ENCODE results near the gene IL17C. TPM values are rescaled to one million over a fixed set of nuclear protein-coding genes. Genes with fewer than 3 reads are reported as not detected.

The IL17C gene
- total and polyA plus RNA-seq, 8 donors = 0.87 to 1.2 TPM; not detected in 6

DNA sequence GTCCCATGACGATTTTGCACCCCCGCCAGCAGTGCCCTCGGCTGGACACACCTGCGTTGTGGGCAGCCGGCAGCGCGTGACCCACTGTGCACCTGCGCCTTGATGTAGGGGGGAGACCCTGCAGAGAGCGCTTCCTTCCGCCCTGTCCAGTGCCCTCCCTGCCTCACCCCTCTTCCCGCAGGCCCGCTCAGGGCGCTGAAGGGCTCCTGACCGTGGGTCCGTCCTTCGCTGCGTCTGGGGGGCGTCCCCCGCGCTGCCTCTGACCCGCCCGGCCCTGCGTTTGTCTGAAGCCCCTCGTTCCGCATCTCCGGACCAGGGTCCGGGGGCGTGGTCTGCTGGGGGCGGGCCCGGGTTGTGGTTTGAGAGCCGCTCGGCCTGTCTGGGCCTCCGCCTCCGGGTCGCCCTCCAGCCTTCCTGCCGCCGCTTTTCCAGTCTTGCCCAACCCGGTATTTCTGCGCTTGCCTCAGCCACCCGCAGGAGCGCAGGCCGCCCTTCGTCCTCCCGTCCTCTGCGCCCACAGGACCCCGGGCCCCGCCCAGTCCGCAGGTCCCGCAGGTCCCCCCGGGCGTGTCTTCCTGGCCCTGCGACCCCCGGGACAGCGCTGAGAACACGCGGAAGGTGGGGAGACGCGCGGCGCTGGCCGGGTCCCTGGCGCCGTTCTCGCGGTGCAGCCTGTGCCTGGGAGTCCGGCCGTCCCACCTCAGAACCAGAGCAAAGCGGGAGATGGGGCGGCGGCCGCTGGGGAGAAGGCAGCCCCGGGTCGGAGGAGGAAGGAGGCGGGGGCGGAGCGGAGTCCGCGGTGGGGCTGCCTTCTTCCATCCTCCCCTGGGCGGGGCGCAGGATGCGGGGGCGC lies 4.0 kb upstream of the IL17C start:
- Histone ChIP-seq H3K4me3 (peak overlapping the region; percentile 35 to 62 (median 41)), H3K36me3 (peaks cover 29 to 39% (median 36%) of the 10 kb centered on the region in 4 donors), H3K9me3 (no peaks in the 10 kb centered on the region), H3K4me1 (peaks cover 20 to 47% (median 35%) of the 10 kb centered on the region in 4 donors), H3K27me3 (peaks cover 10 to 61% (median 29%) of the 10 kb centered on the region in 3 donors), H3K27ac (peak overlapping the region; percentile 10 to 73 (median 64))
- 4 to 8% (median 6%) methylated on average over 20 to 82 of the region's 82 CpGs for WGBS, 5 donors
- intact Hi-C loops (cut with DNase I; ENCODE audit: low total_unique reads) = no loop called here
- peak; percentile 53 to 74 for DNase-seq
- TF ChIP-seq EP300 (IDR thresholded peaks at IDR 0.05) (no peak), POLR2AphosphoS5 (IDR thresholded peaks at IDR 0.05) (peak in 1 of 3 donors; percentile 20), POLR2A (IDR thresholded peaks at IDR 0.05) (no peak)
- TF ChIP-seq, protein P1, sequence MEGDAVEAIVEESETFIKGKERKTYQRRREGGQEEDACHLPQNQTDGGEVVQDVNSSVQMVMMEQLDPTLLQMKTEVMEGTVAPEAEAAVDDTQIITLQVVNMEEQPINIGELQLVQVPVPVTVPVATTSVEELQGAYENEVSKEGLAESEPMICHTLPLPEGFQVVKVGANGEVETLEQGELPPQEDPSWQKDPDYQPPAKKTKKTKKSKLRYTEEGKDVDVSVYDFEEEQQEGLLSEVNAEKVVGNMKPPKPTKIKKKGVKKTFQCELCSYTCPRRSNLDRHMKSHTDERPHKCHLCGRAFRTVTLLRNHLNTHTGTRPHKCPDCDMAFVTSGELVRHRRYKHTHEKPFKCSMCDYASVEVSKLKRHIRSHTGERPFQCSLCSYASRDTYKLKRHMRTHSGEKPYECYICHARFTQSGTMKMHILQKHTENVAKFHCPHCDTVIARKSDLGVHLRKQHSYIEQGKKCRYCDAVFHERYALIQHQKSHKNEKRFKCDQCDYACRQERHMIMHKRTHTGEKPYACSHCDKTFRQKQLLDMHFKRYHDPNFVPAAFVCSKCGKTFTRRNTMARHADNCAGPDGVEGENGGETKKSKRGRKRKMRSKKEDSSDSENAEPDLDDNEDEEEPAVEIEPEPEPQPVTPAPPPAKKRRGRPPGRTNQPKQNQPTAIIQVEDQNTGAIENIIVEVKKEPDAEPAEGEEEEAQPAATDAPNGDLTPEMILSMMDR (IDR thresholded peaks at IDR 0.05) = no peak

DNA sequence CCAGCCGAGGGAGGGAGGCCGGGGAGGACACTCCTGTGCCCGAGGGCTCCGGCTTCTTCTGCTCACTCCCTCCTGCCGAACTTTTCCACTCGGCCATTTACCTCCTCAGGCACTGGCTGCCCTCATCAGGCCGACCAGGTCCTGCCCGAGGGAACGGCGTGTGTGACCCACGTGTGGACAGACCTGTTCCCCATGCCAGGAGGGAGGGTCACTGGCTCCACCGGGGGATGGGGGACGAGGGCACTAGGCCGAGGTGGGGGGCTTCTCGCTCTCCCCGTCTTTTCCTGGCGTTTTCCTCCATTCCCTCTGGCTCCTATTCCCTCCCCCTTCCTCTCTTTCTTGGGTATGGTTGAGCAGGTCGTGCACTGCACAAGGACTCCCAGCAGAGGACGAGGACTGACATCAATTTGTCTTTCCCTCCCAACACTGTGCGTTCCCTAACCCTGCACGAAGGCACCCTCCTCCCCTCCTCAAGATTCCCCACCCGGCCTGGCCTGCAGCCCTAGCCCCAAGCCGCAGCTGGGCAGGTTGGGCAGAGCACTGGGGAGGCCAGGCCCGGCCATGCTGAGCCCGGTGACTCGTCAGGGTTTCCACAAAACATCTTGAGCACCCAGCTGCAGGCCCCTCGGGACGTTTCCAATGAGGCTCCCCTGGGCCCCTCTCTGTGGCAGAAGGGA lies 3.2 kb upstream of the IL17C start:
- no peak for DNase-seq
- peak overlapping the region in 4 of 5 donors; percentile 60 to 73 (median 64) for H3K27ac ChIP-seq
- H3K4me1 ChIP-seq = peaks cover 27 to 54% (median 42%) of the 10 kb centered on the region in 4 donors

DNA sequence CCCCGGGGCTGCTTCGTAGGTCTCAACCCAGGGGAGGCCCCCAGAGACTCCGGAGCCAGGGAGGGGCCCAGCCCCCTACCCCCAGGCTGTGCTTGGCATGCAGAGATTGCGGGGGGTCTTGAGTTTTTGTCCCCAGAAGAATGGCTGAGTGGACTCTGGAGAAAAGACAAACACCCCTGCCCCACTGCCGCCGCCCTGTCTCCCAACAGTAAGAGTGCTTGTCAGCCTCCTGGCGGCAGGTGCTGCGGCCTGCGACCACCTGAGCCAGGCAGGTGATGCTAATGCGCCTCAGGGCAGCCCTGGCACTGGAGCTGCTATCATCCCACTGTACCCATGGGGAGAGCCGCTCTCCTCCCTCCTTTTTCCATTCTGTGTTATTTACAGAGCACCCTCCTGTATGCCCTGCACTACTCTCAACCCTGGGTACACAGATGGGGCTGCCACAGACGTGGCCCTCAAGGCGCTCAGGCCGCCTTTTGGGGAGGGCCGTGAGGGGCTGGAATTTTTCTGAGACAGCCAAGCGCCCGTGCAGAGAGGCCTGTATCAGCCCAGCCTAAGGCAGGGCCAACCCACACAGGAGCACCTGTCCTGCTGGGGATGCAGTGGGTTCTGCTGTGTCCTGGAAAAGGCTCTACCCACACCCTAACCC lies 2.6 kb upstream of the IL17C start:
- H3K27me3 ChIP-seq = peaks cover 13 to 75% (median 41%) of the 10 kb centered on the region in 3 donors
- intact Hi-C loops (cut with DNase I; ENCODE audit: low total_unique reads) = no loop called here
- 89 to 92% (median 91%) methylated on average over 15 to 17 of the region's 17 CpGs for WGBS, 5 donors
- TF ChIP-seq POLR2A (IDR thresholded peaks at IDR 0.05) (no peak), POLR2AphosphoS5 (IDR thresholded peaks at IDR 0.05) (no peak), EP300 (IDR thresholded peaks at IDR 0.05) (no peak)
- TF ChIP-seq, protein P1 (IDR thresholded peaks at IDR 0.05) = no peak
- H3K9me3 ChIP-seq = no peaks in the 10 kb centered on the region
- H3K27ac ChIP-seq = no peak overlapping the region
- no peak for DNase-seq
- no peak overlapping the region for H3K4me3 ChIP-seq
- H3K36me3 ChIP-seq = peaks cover 15 to 24% (median 22%) of the 10 kb centered on the region in 4 donors
- peaks cover 27 to 54% (median 42%) of the 10 kb centered on the region in 4 donors for H3K4me1 ChIP-seq

More for the DNA sequence above, 3.2 kb upstream of the IL17C start:
- Histone ChIP-seq H3K9me3 (no peaks in the 10 kb centered on the region), H3K36me3 (peaks cover 21 to 31% (median 28%) of the 10 kb centered on the region in 4 donors), H3K27me3 (peaks cover 13 to 68% (median 37%) of the 10 kb centered on the region in 3 donors), H3K4me3 (peak overlapping the region; percentile 35 to 62 (median 41))
- TF ChIP-seq POLR2A (IDR thresholded peaks at IDR 0.05) (no peak), POLR2AphosphoS5 (IDR thresholded peaks at IDR 0.05) (peak in 1 of 3 donors; percentile 0)
- intact Hi-C loops (cut with DNase I; ENCODE audit: low total_unique reads) = no loop called here
- 34 to 57% (median 44%) methylated on average over 19 to 28 of the region's 28 CpGs for WGBS, 5 donors

DNA sequence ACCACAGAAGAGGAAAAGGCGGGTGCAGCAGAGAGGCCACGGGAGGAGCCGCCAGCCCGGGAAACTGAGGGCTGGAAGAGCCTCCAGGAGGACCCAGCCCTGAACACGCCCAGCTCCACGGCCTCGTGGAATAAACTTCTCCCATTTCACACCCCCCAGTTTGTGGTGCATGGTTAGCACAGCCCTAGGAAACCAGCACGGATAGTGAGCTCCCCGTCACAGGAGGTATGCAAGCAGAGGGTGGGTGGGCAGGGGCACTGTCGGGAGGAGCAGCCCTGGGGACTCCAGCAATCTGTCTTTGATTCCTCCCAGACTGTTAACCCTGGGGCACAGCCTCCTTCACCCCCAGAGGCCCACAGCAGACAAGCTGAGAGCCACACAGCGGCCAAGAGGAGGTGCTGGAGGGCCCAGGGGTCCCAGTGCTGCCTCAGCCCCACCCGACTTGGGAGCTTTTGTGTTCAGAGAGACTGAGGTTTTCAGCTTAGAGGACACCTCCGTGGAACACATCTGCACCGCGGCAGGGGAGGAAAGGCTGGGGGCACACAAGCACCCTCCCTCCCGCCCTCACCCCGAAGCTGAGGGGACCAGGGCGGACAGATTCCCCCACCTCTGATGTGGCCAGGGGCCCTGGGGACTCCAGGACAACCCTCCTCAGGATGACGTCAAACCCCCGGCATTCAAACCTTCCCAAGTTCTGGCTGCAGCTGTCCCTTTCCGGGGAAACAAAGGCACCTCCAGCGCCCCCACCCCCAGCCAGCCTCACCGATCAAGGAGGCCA lies 1.7 kb upstream of the IL17C start:
- Histone ChIP-seq H3K27ac (no peak overlapping the region), H3K4me3 (no peak overlapping the region), H3K9me3 (no peaks in the 10 kb centered on the region), H3K4me1 (peaks cover 27 to 54% (median 42%) of the 10 kb centered on the region in 4 donors), H3K36me3 (peaks cover 7 to 16% (median 13%) of the 10 kb centered on the region in 4 donors), H3K27me3 (peaks cover 13 to 81% (median 41%) of the 10 kb centered on the region in 3 donors)
- 78 to 81% (median 79%) methylated on average over 15 to 23 of the region's 23 CpGs for WGBS, 5 donors
- DNase-seq = no peak
- TF ChIP-seq, protein P1 (IDR thresholded peaks at IDR 0.05) = no peak
- TF ChIP-seq POLR2A (IDR thresholded peaks at IDR 0.05) (no peak), POLR2AphosphoS5 (IDR thresholded peaks at IDR 0.05) (no peak), EP300 (IDR thresholded peaks at IDR 0.05) (no peak)
- intact Hi-C loops (cut with DNase I; ENCODE audit: low total_unique reads) = no loop called here
